ENCODE data around the gene FAF1.

The FAF1 gene

DNA sequence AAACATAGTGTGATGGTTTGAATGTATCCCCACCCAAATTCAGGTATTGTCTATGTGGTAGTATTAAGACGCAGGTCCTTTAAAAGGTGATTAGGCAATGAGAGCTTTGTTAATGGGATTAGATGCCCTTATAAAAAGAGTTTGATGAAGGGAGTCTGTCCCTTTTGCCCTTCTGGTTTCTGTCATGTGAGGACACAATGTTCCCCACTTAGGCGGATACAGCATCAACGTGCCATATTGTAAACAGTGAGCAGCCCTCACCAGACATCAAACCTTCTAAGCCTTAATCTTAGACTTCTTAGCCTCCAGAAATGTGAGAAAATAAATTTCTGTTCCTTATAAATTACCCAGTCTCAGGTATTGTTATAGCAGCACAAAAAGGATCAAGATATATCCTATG lies 172.8 kb downstream of the FAF1 start:
- H3K36me3 ChIP-seq (ENCODE audit: control insufficient read depth in 1 of 2, insufficient read depth in 2 of 2, low read length in 2 of 2): peaks cover 0 to 2% of the 10 kb centered on the region in 2 experiments
- no peak overlapping the region for H3K27ac ChIP-seq (ENCODE audit: low read depth, low read length)
- no peak for DNase-seq
- H3K4me1 ChIP-seq (ENCODE audit: control insufficient read depth in 1 of 2, insufficient read depth in 2 of 2, low read length in 2 of 2): no peaks in the 10 kb centered on the region
- no peak overlapping the region for H2BK120ac ChIP-seq (ENCODE audit: insufficient read depth, low read length, poor library complexity)
- H3K4me3 ChIP-seq (ENCODE audit: low read depth, low read length): no peak overlapping the region
- no peak overlapping the region for H3K4me2 ChIP-seq (ENCODE audit: low read length)
- WGBS (ENCODE audit: extremely low coverage, insufficient coverage, insufficient read length): no CpG with 5 or more reads among the region's 3 CpGs
- H3K4ac ChIP-seq (ENCODE audit: low read depth, low read length): no peak overlapping the region
- no peak overlapping the region for H4K91ac ChIP-seq (ENCODE audit: low read depth, low read length)
- H2AK5ac ChIP-seq (ENCODE audit: low read length): no peak overlapping the region
- no peak overlapping the region for H2BK5ac ChIP-seq (ENCODE audit: low read depth, low read length, poor library complexity)
- no peak overlapping the region for H4K12ac ChIP-seq (ENCODE audit: low read depth, low read length)
- H3K27me3 ChIP-seq (ENCODE audit: insufficient read depth, low read length): no peaks in the 10 kb centered on the region
- H3K18ac ChIP-seq (ENCODE audit: low read length): no peak overlapping the region
- H3K14ac ChIP-seq (ENCODE audit: low read length): no peak overlapping the region
- no peak overlapping the region for H3K9ac ChIP-seq (ENCODE audit: low read length)
- no peak overlapping the region for H4K8ac ChIP-seq (ENCODE audit: low read depth, low read length)
- no peak overlapping the region for H3K23ac ChIP-seq (ENCODE audit: low read length)
- no peak overlapping the region for H2BK12ac ChIP-seq (ENCODE audit: low read length)
- H3K79me1 ChIP-seq (ENCODE audit: low read length): no peaks in the 10 kb centered on the region
- H3K9me3 ChIP-seq (ENCODE audit: insufficient read depth, low read depth, low read length): no peaks in the 10 kb centered on the region
- H2AFZ ChIP-seq (ENCODE audit: insufficient read depth, low read length, poor library complexity): no peak overlapping the region
- no peaks in the 10 kb centered on the region for H3K79me2 ChIP-seq (ENCODE audit: control insufficient read depth, insufficient read depth, low read length, poor library complexity)

DNA sequence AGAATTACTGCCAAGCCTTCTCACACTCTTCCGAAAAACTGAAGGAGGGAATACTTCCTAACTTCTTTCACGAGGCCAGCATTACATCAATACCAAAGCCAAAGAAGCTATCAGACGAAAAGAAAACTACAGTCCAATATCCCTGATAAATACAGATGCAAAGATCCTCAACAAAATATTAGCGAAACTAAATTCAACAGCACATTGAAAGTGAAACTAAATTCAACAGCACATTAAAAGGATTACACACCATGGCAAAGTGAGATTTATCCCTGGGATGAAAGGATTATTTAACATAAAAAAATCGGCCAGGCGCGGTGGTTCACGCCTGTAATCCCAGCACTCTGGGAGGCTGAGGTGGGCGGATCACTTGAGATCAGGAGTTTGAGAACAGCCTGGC lies 176.8 kb downstream of the FAF1 start:
- H3K9ac ChIP-seq (ENCODE audit: low read length): no peak overlapping the region
- H2BK12ac ChIP-seq (ENCODE audit: low read length): no peak overlapping the region
- H3K36me3 ChIP-seq (ENCODE audit: control insufficient read depth in 1 of 2, insufficient read depth in 2 of 2, low read length in 2 of 2): peaks cover 3 to 6% of the 10 kb centered on the region in 2 experiments
- H3K4ac ChIP-seq (ENCODE audit: low read depth, low read length): no peak overlapping the region
- no peaks in the 10 kb centered on the region for H3K79me2 ChIP-seq (ENCODE audit: control insufficient read depth, insufficient read depth, low read length, poor library complexity)
- no peak overlapping the region for H3K14ac ChIP-seq (ENCODE audit: low read length)
- no peak overlapping the region for H3K23ac ChIP-seq (ENCODE audit: low read length)
- no peak overlapping the region for H2BK5ac ChIP-seq (ENCODE audit: low read depth, low read length, poor library complexity)
- H4K91ac ChIP-seq (ENCODE audit: low read depth, low read length): no peak overlapping the region
- no CpG with 5 or more reads among the region's 9 CpGs for WGBS (ENCODE audit: extremely low coverage, insufficient coverage, insufficient read length)
- no peak overlapping the region for H2BK120ac ChIP-seq (ENCODE audit: insufficient read depth, low read length, poor library complexity)
- no peak overlapping the region for H3K4me3 ChIP-seq (ENCODE audit: low read depth, low read length)
- no peaks in the 10 kb centered on the region for H3K4me1 ChIP-seq (ENCODE audit: control insufficient read depth in 1 of 2, insufficient read depth in 2 of 2, low read length in 2 of 2)
- no peak overlapping the region for H3K4me2 ChIP-seq (ENCODE audit: low read length)
- H4K8ac ChIP-seq (ENCODE audit: low read depth, low read length): no peak overlapping the region
- no peak for DNase-seq
- no peak overlapping the region for H3K27ac ChIP-seq (ENCODE audit: low read depth, low read length)
- no peak overlapping the region for H3K18ac ChIP-seq (ENCODE audit: low read length)
- no peaks in the 10 kb centered on the region for H3K79me1 ChIP-seq (ENCODE audit: low read length)
- no peaks in the 10 kb centered on the region for H3K9me3 ChIP-seq (ENCODE audit: insufficient read depth, low read depth, low read length)
- H2AFZ ChIP-seq (ENCODE audit: insufficient read depth, low read length, poor library complexity): no peak overlapping the region
- H2AK5ac ChIP-seq (ENCODE audit: low read length): no peak overlapping the region
- no peak overlapping the region for H4K12ac ChIP-seq (ENCODE audit: low read depth, low read length)
- no peaks in the 10 kb centered on the region for H3K27me3 ChIP-seq (ENCODE audit: insufficient read depth, low read length)

- no peak overlapping the region for H3K4me2 ChIP-seq (ENCODE audit: low read length)
- H2BK5ac ChIP-seq (ENCODE audit: low read depth, low read length, poor library complexity): no peak overlapping the region
- H2AFZ ChIP-seq (ENCODE audit: insufficient read depth, low read length, poor library complexity): no peak overlapping the region
- no peak overlapping the region for H4K8ac ChIP-seq (ENCODE audit: low read depth, low read length)
- H2AK5ac ChIP-seq (ENCODE audit: low read length): no peak overlapping the region
- no peak overlapping the region for H4K12ac ChIP-seq (ENCODE audit: low read depth, low read length)
- peaks cover 3 to 4% of the 10 kb centered on the region in 2 experiments for H3K36me3 ChIP-seq (ENCODE audit: control insufficient read depth in 1 of 2, insufficient read depth in 2 of 2, low read length in 2 of 2)
- H3K18ac ChIP-seq (ENCODE audit: low read length): no peak overlapping the region
- no CpG with 5 or more reads among the region's 4 CpGs for WGBS (ENCODE audit: extremely low coverage, insufficient coverage, insufficient read length)
- H2BK120ac ChIP-seq (ENCODE audit: insufficient read depth, low read length, poor library complexity): no peak overlapping the region
- no peak overlapping the region for H4K91ac ChIP-seq (ENCODE audit: low read depth, low read length)
- DNase-seq: no peak
- no peak overlapping the region for H3K4ac ChIP-seq (ENCODE audit: low read depth, low read length)
- H3K79me2 ChIP-seq (ENCODE audit: control insufficient read depth, insufficient read depth, low read length, poor library complexity): no peaks in the 10 kb centered on the region
- H3K9ac ChIP-seq (ENCODE audit: low read length): no peak overlapping the region
- no peak overlapping the region for H3K23ac ChIP-seq (ENCODE audit: low read length)
- H3K79me1 ChIP-seq (ENCODE audit: low read length): no peaks in the 10 kb centered on the region
- H2BK12ac ChIP-seq (ENCODE audit: low read length): no peak overlapping the region
- H3K27me3 ChIP-seq (ENCODE audit: insufficient read depth, low read length): no peaks in the 10 kb centered on the region
- H3K9me3 ChIP-seq (ENCODE audit: insufficient read depth, low read depth, low read length): no peaks in the 10 kb centered on the region
- H3K4me1 ChIP-seq (ENCODE audit: control insufficient read depth in 1 of 2, insufficient read depth in 2 of 2, low read length in 2 of 2): no peaks in the 10 kb centered on the region
- H3K27ac ChIP-seq (ENCODE audit: low read depth, low read length): no peak overlapping the region
- no peak overlapping the region for H3K4me3 ChIP-seq (ENCODE audit: low read depth, low read length)
- H3K14ac ChIP-seq (ENCODE audit: low read length): no peak overlapping the region
Observed at GRCh38 chr1:50780797-50781196, 179.3 kb downstream of the FAF1 start.

- no peak overlapping the region for H4K12ac ChIP-seq (ENCODE audit: low read depth, low read length)
- H3K36me3 ChIP-seq (ENCODE audit: control insufficient read depth in 1 of 2, insufficient read depth in 2 of 2, low read length in 2 of 2): peaks cover 3 to 4% of the 10 kb centered on the region in 2 experiments
- no peaks in the 10 kb centered on the region for H3K27me3 ChIP-seq (ENCODE audit: insufficient read depth, low read length)
- no peak overlapping the region for H3K23ac ChIP-seq (ENCODE audit: low read length)
- H3K9me3 ChIP-seq (ENCODE audit: insufficient read depth, low read depth, low read length): no peaks in the 10 kb centered on the region
- no peak overlapping the region for H3K18ac ChIP-seq (ENCODE audit: low read length)
- no peaks in the 10 kb centered on the region for H3K79me2 ChIP-seq (ENCODE audit: control insufficient read depth, insufficient read depth, low read length, poor library complexity)
- no peaks in the 10 kb centered on the region for H3K79me1 ChIP-seq (ENCODE audit: low read length)
- no peak for DNase-seq
- no peak overlapping the region for H3K4me2 ChIP-seq (ENCODE audit: low read length)
- no peak overlapping the region for H2BK12ac ChIP-seq (ENCODE audit: low read length)
- no peak overlapping the region for H4K8ac ChIP-seq (ENCODE audit: low read depth, low read length)
- no peak overlapping the region for H2AFZ ChIP-seq (ENCODE audit: insufficient read depth, low read length, poor library complexity)
- no peak overlapping the region for H3K4ac ChIP-seq (ENCODE audit: low read depth, low read length)
- no peak overlapping the region for H3K14ac ChIP-seq (ENCODE audit: low read length)
- H3K9ac ChIP-seq (ENCODE audit: low read length): no peak overlapping the region
- no peak overlapping the region for H3K4me3 ChIP-seq (ENCODE audit: low read depth, low read length)
- no peak overlapping the region for H2AK5ac ChIP-seq (ENCODE audit: low read length)
- no CpG with 5 or more reads among the region's 1 CpG for WGBS (ENCODE audit: extremely low coverage, insufficient coverage, insufficient read length)
- H3K27ac ChIP-seq (ENCODE audit: low read depth, low read length): no peak overlapping the region
- no peaks in the 10 kb centered on the region for H3K4me1 ChIP-seq (ENCODE audit: control insufficient read depth in 1 of 2, insufficient read depth in 2 of 2, low read length in 2 of 2)
- H4K91ac ChIP-seq (ENCODE audit: low read depth, low read length): no peak overlapping the region
- no peak overlapping the region for H2BK120ac ChIP-seq (ENCODE audit: insufficient read depth, low read length, poor library complexity)
- H2BK5ac ChIP-seq (ENCODE audit: low read depth, low read length, poor library complexity): no peak overlapping the region
Observed at GRCh38 chr1:50779801-50780200, 180.3 kb downstream of the FAF1 start.
